ENCODE measurements around the gene PLCB1.

DNA sequence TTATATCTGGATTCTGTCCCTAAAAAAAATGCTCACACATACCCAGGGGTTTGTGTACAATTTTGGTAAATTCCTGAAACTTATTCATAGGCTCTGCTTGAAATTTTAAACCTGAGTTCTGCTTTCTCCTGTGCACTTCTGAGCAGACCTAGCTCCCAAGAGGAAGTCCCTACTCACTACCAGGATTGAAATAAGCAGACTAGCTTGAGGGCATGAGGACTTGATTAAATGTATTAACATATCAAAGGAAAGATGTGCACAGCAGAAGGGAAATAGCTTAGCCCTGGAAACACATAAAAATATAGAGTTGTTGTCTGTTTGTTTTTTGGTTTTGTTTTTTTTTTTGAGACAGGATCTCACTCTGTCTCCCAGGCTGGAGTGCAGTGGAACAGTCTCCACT, 785.0 kb downstream of the PLCB1 start:
- no peak for TF ChIP-seq CTCF (conservative IDR thresholded peaks at IDR 0.05; ENCODE audit: low read depth, low read length)
- no peak for TF ChIP-seq MAFK (IDR thresholded peaks at IDR 0.05; ENCODE audit: low read depth, low read length)
- no peak for TF ChIP-seq MAZ (IDR thresholded peaks at IDR 0.05; ENCODE audit: borderline replicate concordance, low read depth, low read length)
- no peak for TF ChIP-seq POLR2A (IDR thresholded peaks at IDR 0.05; ENCODE audit: low read depth, low read length)
- no peak for TF ChIP-seq RAD21 (IDR thresholded peaks at IDR 0.05; ENCODE audit: low read length)
- TF ChIP-seq SMC3 (IDR thresholded peaks at IDR 0.05; ENCODE audit: low read depth, low read length), result no peak
- no peak for TF ChIP-seq CHD1 (IDR thresholded peaks at IDR 0.05; ENCODE audit: low read depth, low read length)
- no peak for TF ChIP-seq FOS (IDR thresholded peaks at IDR 0.05; ENCODE audit: low read depth, low read length)
- TF ChIP-seq NFE2L2 (IDR thresholded peaks at IDR 0.05; ENCODE audit: low read depth, low read length), result no peak
- TF ChIP-seq BHLHE40 (IDR thresholded peaks at IDR 0.05; ENCODE audit: low read depth, low read length), result no peak
- TF ChIP-seq CEBPB (IDR thresholded peaks at IDR 0.05; ENCODE audit: low read depth, low read length), result no peak
- TF ChIP-seq RFX5 (IDR thresholded peaks at IDR 0.05; ENCODE audit: low read depth, low read length), result no peak
- no peak for TF ChIP-seq RCOR1 (IDR thresholded peaks at IDR 0.05; ENCODE audit: insufficient replicate concordance, low read length)
